Neural progenitor cell (in vitro differentiated cells): ENCODE data around the gene CSAD.

ENCODE experiments used
- CTCF ChIP-seq: fragments of 200-600 bp; sonication (generic); IDR thresholded peaks from 2 replicates; pipeline ENCODE4 v1.5.1; 2017; ENCODE audit warnings: antibody characterized with exemption, mild to moderate bottlenecking
- EZH2 ChIP-seq: fragments of 200-600 bp; sonication (generic); IDR thresholded peaks from 2 replicates; pipeline ENCODE4 v1.6.1; 2017; ENCODE audit warnings: antibody characterized with exemption, mild to moderate bottlenecking, moderate library complexity
- EZH2phosphoT487 ChIP-seq: fragments of 200-600 bp; sonication (generic); IDR thresholded peaks from 2 replicates; pipeline ENCODE4 v1.6.1; 2017; ENCODE audit warnings: antibody characterized with exemption

GRCh38 chr12:53199700-53200099 is 19.0 kb upstream of the CSAD start:
- no peak for TF ChIP-seq EZH2
- TF ChIP-seq CTCF = no peak
- TF ChIP-seq EZH2phosphoT487 = no peak
